AG08395 (cell line): ENCODE measurements around the gene PLSCR1.
"Not testable (repeated sequence)": the region's sequence is repeated elsewhere in the genome, so short reads cannot be mapped to it uniquely, and the experiment has no call there.

ENCODE experiments used
- DNase-seq: peaks from one replicate; pipeline ENCODE4 v3.0.0; 2012; ENCODE audit warnings: mixed read lengths, low spot score

Gene PLSCR1

GRCh38 chr3:146550070-146550615 is 5.7 kb upstream of the PLSCR1 start:
- DNase-seq: no peak

DNA sequence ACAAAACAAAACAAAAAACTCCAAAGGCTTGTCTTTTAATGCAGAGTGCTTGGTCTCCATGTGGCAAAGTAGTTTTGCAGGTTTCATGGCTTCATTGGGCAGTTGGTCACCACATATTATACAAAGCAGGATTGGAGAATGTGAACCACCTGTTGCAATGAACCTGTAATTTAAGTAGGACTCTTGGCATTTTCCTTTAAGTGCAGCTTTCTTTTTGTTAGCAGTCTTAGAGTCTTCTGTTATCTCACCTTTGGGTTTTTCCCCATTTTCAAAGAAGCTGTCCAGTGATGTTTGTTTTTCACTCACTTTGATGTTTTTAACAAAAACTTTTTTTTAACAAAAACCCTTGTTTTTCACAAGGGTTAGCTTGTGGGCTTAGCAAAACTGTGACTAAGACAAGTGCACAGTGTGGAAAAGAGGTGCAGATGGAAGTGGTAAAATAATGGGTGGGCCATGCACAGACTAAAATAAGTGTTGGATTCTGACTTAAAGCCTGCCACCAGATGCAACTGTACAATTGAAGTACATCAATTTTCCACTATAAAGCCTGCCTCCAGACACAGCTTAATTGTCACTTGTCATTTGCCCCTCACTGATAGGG is 2.9 kb upstream of the PLSCR1 start:
- DNase-seq: no peak

GRCh38 chr3:146546366-146546965 is 2.1 kb upstream of the PLSCR1 start:
- DNase-seq: no peak

GRCh38 chr3:146544929-146545528 is 622 bp upstream of the PLSCR1 start:
- no peak for DNase-seq

DNA sequence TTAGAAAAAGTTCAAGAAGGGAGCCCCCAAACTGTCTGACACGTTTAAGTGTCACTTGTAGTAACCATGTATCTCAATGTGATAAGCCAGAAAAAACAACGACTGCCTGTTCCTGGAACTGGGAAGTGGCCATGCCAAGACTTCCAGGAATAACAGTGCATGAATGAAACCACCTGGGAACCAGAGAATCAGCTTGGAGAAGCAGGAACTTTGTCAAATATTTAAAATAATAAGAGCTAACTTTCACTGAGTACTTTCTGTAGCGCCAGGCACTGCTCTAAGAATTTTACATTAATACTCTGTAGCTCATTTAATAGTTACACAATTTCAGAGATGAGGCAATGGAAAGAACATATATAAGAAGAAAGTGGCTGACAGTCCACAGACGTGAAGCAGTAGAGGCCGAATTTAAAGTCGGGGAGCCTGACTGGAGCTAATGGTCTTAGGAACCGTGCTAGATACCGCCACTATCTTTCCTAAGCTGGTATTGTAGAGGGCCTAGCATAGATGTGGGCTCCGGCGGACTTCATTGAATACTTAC is 876 bp downstream of the PLSCR1 start:
- peak; percentile 3 for DNase-seq

DNA sequence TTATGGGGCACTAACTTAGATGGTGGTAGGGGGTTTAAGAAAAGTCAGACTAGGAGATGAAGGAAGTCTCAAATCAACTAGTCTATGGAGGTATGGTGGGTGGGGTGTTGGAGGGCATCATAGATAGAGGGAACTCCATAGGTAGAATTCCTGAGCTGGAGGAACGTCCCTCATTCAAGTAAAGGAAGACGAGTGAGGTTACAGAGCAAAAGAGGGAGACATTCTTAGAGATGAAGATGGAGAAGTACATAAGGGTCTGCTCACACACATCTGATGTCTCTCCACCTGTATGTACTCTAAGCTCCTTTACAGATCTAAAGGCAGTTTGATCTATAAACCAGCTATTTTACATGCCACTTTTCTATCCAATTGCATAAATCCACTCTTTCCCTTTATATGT is 1.4 kb downstream of the PLSCR1 start:
- DNase-seq: no peak

DNA sequence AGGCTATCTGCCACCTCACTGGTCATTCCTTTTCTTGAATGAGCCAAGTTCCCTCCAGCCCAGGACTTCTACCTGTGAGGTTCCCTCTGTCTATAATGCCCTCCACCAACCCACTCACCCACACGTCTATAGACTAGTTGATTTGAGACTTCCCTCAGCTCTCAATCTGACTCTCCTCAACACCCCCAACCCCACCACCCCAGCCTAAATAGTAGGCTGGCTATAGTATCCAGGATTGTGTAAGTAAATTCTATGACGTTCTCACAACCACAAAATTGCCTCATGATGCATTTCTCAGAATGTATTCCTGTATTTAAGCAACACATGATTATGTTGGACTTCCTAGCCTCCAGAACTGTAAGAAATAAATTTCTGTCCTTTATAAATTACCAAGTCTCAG is 2.2 kb downstream of the PLSCR1 start:
- DNase-seq: no peak

- no peak for DNase-seq
These were observed 3.4 kb downstream of the PLSCR1 start for GRCh38 chr3:146540978-146541377.

DNA sequence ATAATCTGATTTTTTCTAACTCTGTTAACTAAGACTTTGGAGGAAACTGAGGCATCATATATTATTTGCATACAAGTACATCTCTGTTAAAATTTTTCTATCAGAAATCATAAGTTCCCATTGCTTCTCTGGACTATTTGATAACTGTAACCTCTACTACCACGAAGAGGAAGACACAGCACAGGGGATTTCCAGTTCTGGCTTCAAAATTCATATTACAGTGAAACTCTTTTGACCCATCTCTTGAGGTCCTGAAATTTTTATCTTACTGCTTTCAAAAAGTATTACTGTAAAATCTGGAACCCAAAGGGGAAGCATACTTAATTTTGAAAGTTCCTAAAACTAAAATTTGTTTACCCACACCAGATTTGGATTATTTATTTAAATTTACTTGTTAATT is 4.2 kb downstream of the PLSCR1 start:
- DNase-seq: no peak

- DNase-seq: no peak
These were observed 5.1 kb downstream of the PLSCR1 start for GRCh38 chr3:146539315-146539714.

GRCh38 chr3:146537603-146538002 is 6.8 kb downstream of the PLSCR1 start:
- no peak for DNase-seq

DNA sequence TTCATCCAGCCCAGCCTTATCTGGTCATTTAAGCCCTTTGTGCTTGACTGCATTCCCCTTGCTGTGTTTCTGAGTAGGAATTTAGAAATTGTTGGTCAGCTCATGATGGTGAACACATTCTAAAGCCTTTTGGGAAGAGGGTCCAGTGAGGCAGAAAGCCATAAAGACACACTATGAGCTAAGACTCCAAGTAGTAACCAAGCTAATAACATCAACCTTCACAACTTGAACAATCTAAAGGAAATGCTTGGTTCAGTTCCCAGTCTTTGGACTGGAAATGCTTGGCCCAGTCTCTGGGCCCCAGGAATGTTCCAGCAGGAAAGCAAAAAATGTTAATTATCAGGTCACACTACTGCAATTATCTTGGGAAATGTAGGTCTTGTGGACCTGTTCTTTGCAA is 7.7 kb downstream of the PLSCR1 start:
- peak; percentile 10 for DNase-seq

DNA sequence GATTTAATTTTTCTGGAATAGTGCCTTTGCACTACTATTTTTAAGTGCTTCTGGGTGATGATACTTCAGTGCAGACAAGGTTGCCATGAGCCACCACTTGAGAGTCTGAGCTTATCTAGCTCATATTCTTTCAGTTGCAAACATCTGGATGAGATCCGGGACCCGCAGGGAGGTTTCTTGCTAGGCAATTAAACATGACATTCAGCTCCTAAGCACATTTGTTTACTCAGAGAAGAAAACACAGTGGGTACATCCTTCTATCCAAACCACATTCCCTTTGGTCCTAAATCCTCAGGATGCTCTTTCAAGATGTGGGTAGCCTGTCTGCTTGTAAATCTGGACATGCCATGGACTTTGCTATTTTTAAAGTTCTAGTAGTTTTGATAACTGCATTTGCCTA is 12.0 kb downstream of the PLSCR1 start:
- DNase-seq: no peak

- DNase-seq: no peak
These were observed 13.8 kb downstream of the PLSCR1 start for GRCh38 chr3:146530609-146531008.

DNA sequence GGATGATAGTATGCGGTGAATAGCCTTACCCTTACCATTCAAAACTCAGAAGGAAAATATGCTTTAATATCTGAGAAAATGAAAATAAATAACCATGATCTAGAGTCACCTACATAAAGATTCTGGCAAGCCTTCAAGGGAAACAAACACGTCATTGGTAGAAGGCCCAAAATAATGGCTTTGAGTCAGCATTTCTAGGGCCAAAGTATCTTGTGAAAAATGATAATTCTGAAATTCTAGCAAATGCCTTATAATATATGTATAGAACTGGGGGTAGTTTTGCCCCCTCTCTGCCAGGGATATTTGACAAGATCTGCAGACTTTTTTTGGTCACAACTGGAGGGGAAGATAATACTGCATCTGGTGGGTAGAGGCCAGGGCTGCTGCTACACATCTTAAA is 15.4 kb downstream of the PLSCR1 start:
- no peak for DNase-seq

DNA sequence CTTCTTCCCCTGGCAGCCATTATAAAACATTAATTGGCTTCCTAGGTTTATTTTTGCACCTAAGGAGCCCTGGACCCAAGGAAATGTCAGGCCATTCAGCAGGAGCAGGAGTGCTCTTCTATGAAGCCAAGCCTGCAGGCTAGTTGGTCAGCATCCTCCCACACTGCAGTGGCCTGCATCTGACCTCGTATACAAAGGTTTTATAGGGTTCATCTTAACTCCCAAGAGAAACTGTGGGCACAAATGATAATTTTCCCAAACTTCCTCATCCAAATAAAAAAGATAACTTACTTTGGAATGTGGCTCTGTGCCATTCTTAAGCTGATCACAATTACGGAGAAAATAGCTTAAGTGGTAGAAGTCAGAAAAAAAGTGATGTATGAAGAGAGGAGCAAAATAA is 19.4 kb downstream of the PLSCR1 start:
- no peak for DNase-seq

DNA sequence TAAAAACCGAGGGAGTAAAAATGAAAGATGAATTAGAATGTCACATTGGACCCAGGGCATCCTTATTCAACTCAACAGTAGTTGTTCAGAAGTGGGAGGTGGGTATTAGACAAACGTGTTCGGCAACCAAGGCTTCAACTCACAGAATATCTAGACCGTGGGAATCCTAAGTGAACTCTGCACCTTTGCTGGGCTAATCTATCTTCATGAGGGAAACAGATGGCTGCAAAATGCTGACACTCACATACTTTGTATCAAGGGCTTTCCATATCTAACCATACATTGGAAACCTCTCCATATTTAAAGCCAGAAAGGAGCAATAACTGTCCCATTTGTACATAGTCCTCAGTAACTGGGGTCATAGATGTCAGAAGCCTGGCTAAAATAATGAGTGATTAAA is 20.9 kb downstream of the PLSCR1 start:
- no peak for DNase-seq

GRCh38 chr3:146522174-146523158 is 21.9 kb downstream of the PLSCR1 start:
- DNase-seq: not testable (repeated sequence)

- no peak for DNase-seq
These were observed 23.0 kb downstream of the PLSCR1 start for GRCh38 chr3:146521394-146521793.

GRCh38 chr3:146519810-146520209 is 24.6 kb downstream of the PLSCR1 start:
- DNase-seq: no peak

DNA sequence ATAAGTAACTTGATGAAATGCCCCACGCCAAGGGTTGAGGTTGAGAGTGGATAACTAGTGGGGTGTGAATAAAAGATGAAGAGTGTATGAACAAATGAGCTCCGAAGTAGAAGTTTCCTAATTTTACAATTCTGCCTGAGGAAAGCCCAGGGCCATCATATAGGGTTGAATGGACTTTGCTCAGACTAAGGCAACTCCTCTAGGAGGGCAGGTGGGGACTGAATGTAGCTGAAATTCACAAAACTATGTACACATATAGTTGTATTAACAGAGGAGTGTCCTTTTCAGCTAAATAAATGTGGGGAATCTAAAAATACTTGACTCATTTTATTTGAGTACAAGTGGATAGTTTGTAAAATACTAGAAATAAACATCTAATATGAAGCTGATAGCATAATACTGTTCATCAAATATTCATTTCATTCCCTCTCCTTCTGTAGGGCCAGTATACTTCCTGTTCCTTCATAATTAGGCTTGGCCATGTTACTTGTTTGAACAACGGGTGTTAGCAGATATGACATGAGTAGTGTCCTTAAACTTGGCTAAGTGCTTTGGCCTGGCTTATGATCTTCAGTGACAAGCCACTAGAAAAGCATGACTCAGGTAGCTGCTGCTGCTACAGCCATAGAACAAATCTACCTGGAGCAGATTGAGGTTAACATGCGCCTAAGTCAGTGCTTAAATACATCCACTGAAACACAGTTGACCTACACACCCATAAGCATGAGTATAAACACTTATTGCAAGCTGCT is 26.5 kb downstream of the PLSCR1 start:
- DNase-seq: no peak
